Activated T-helper 1 cell treated with Interleukin-2 at 50 U/mL for 16 hours (primary cell): ENCODE data around the gene NT5C2.
"Not testable (repeated sequence)": the region's sequence is repeated elsewhere in the genome, so short reads cannot be mapped to it uniquely, and the experiment has no call there.

ENCODE experiments used
- DNase-seq: peaks from one replicate; pipeline ENCODE4 v3.0.0-alpha.2; 2020; ENCODE audit warnings: low read depth

Gene NT5C2

GRCh38 chr10:103199488-103199887 is 6.4 kb upstream of the NT5C2 start:
- DNase-seq: no peak

DNA sequence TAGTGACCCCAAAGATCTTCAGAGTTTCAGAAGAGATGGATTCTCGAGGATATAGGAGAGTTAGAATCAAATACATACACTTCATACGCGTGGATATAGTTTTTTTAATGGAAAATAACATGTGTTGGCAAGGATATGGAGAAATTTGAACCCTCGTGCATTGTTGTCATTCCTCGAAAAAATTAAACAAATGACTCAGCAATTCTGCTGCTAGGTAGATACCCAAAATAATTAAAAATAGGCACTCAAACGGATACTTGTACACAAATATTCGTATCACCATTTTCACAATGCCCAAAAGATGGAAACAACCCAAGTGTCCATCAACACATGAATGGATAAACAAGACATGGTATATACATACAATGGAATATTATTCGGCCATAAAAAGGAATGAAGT is 5.6 kb upstream of the NT5C2 start:
- no peak for DNase-seq

DNA sequence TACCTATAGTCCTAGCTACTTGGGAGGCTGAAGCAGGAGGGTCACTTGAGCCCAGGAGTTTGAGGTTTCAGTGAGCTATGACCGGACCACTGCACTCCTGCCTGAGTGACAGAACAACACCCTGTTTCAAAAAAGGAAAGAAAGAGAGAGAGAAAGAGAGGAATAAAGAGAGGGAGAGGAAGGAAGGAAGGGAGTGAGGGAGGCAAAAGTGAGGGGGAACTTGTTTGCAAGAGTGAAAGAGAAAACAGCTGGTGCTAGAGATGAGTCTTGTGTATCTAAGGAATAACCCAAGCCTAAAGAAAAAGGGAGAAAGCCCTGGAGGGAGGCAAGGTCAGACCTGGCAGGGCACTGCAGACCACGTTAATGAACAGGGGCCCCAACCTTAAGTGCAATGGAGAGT is 4.8 kb upstream of the NT5C2 start:
- no peak for DNase-seq

GRCh38 chr10:103197174-103197573 is 4.1 kb upstream of the NT5C2 start:
- DNase-seq: no peak

DNA sequence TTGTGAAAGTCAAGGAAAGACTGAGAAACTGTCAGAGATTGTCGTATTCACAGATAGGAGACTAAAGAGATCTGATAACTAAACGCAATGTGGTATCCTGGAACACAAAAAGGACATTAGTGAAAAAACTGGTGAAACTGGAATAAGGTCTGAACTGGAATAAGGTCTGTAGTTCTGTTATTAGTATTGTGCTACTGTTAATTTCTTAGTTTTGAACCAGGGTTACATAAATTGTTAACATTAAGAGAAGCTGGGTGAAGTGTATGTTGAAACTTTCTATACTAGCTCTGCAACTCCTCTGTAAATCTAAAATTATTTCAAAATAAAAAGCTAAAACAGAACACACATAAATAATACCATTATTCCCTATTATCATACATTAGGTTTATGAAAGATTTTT is 3.4 kb upstream of the NT5C2 start:
- no peak for DNase-seq

- DNase-seq: no peak
These were observed 903 bp upstream of the NT5C2 start for GRCh38 chr10:103193820-103194529.

DNA sequence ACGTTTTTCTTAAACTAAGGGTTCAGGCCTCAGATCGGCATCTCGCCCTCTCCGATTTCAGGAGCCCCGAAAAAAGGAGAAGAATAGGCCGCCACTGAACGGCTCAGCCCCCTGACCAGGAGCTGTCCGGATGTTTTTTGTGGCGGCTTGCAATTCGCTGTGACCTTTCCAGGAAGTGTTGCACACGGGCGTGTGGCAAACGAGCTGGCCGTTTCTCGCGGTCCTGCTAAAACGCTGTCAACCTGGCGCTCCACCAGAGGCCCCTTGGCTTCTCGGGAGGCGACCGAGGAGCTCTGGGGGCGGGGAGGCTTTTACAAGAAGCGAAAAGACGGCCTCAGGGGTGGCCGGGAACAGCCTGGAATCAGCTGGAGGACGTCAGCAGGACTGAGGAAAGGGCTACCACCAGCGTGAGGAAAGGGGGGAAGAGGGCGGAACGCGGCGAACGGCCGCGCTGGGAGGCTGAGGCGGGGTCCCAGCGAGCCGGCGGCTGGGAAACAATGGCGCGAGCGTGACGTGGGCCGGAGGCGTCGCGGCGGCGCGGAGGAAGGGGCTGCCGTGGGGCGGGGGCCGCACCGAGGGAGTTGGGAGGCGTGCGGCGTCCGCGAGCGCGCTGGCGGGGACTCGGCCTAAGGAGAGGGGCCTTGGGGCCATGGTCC is 493 bp downstream of the NT5C2 start:
- DNase-seq: peak; percentile 20

DNA sequence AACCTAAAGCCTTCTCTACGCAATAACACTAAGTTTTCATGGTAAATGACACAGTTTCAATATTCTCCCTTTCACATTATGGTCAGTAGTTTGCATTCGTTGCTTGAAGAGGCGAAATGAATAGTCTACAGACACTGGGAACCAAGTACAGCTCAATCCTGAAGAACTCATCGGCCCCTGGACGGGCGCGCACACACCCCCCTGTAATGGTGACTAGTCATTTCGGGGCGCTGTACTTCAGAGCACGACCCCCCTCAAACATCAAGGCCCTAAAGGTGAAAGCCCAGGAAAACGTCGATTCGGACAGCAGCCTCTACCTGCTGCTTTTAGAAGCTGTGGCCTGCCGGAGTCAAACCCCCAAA is 1.0 kb downstream of the NT5C2 start:
- DNase-seq: no peak

- DNase-seq: not testable (repeated sequence)
These were observed 1.9 kb downstream of the NT5C2 start for GRCh38 chr10:103191198-103191597.

DNA sequence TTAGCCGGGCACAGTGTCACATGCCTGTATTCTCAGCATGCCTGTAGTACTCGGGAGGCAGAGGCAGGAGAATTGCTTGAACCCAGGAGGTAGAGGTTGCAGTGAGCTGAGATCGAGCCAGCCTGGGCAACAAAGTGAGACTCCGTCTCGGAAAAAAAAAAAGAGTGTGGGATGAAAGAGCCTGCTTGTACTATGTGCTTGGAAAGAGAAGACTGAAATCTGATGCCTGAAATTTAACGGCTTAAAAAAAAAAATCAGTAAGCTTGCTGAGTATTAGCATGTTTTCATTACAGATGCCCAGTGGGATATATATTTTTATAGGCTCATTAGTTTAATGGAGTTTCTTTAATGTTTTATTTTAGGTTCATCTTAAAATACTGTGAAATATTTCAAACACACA is 4.2 kb downstream of the NT5C2 start:
- no peak for DNase-seq

GRCh38 chr10:103186128-103186527 is 6.9 kb downstream of the NT5C2 start:
- no peak for DNase-seq

GRCh38 chr10:103184615-103185014 is 8.5 kb downstream of the NT5C2 start:
- DNase-seq: no peak

- DNase-seq: not testable (repeated sequence)
These were observed 9.1 kb downstream of the NT5C2 start for GRCh38 chr10:103183991-103184451.

GRCh38 chr10:103181244-103181643 is 11.8 kb downstream of the NT5C2 start:
- no peak for DNase-seq

- no peak for DNase-seq
These were observed 12.6 kb downstream of the NT5C2 start for GRCh38 chr10:103180491-103180890.

- DNase-seq: no peak
These were observed 15.9 kb downstream of the NT5C2 start for GRCh38 chr10:103177123-103177522.

DNA sequence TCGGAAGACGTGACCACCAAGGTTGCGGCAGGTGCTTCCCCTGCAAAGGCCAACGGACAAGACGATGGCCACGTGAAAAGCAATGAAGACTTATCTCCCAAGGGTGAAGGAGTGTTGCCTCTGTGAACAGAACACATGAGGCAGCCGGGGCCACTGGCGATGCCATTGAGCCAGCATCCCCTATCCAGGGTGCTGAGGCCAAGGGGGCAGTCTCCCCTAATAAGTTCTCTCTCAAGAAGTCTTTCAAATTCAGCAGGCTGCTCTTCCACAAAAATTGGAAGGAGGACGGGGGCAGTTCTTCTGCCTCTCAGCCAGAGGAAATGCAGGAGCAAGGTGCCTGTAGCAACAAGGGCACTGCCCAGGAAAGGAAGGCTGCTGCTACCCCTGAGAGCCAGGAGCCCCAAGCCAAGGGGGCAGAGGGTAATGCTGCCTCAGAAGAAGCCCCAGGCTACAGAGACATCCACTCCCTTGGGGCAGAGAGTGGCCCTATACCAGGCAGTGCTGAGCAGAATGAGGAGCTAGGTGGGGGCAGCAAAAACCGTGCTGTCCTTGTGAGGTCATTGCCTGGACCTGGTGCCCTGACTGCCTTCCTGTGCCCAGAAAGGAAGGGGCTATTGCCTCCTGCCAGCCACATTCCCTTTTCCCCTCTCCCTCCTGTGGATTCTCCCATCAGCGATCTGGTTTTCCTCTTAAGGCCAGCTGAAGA is 17.3 kb downstream of the NT5C2 start:
- no peak for DNase-seq

DNA sequence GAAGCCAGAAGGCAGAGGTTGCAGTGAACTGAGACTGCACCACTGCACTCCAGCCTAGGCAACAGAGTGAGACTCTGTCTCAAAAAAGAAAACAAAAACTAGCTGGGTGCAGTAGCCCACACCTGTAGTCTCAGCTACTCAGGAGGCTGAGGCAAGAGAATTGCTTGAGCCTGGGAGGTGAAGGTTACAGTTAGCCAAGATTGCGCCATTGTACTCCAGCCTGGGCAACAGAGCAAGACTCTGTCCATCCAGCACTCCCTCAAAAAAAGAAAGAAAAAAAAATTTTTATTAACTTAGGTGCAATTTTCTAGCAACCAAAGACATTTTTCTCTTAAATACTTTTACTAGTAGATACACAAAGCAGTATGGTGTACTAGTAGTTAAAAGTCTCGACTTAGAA is 18.7 kb downstream of the NT5C2 start:
- DNase-seq: not testable (repeated sequence)

DNA sequence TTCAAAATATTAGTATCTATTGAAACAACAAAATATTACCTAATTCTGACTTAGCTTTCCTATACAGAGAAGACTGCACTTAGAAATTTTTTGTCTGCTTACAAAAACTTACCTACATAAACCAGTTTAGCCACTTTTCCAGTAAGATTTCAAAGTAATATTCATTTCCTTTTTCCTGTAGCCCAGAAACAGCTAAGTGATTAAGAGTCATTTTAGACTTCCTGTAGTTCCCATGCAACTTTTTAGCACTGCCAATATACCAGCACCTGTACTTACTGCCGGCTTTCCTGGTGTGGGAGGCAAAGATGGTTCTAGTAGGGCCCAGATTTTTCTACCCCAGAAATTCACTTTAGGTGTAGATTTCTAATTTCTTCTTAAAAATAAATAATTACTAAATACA is 21.8 kb downstream of the NT5C2 start:
- no peak for DNase-seq

- no peak for DNase-seq
These were observed 24.6 kb downstream of the NT5C2 start for GRCh38 chr10:103168438-103168837.

DNA sequence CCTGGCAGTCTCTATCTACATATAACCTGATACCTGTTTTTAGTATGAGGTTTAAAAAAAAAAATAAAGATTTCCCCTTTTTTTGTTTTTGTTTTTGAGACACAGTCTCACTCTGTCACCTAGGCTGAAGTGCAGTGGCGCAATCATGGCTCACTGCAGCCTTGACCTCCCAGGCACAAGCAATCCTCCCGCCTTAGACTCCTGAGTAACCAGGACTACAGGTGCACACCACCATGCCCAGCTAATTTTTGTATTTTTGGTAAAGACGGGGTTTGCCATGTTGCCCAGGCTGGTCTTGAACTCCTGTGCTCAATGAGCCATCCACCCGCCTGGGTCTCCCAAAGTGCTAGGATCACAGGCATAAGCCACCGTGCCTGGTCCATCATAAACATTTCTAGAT is 25.5 kb downstream of the NT5C2 start:
- not testable (repeated sequence) for DNase-seq

DNA sequence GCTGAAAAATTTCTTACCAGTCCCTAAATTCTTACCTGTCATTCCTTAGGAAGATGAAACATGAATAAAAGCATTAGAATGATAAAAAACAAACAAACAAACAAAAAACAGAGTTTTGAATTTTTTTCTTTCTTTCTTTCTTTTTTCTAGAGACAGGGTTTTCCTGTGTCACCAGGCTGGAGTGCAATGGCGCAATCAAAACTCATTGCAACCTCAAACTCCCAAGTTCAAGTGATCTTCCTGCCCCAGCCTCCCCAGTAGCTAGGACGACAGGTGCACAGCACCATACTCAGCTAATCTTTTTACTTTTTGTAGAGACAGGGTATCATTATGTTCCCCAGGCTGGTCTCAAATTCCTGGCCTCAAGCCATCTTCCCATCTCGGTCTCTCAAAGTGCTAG is 26.5 kb downstream of the NT5C2 start:
- no peak for DNase-seq

DNA sequence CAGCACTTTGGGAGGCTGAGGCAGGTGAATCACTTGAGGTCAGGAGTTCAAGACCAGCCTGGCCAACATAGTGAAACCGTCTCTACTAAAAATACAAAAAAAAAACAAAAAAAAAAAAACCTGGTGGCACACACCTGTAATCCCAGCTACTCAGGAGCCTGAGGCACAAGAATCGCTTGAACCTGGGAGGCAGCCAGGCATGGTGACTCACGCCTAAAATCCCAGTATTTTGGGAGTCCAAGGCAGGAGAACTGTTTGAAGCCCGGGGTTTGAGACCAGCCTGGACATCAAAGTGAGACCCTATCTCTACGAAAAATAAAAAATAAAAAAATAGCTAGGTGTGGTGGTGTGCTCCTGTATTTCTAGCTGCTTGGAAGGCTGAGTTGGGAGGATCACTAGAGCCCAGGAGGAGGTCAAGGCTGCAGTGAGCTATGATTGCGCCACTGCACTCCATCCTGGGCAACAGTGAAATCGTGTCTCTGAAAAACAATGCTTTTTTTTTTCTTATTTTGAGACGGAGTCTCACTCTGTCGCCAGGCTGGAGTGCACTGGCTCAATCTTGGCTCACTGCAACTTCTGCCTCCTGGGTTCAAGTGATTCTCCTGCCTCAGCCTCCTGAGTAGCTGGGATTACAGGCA is 29.2 kb downstream of the NT5C2 start:
- DNase-seq: not testable (repeated sequence)
